ENCODE results near the gene RLBP1.
A peak's percentile ranks its signal among the peaks of the same experiment; 100 is the strongest.

Gene RLBP1

GRCh38 chr15:89175617-89176191 lies 45.7 kb downstream of the RLBP1 start:
- ChIA-PET CTCF (interaction anchor here (0.8 to 18.1 kb wide), 15 partner anchors 10 to 272 kb away, joined by 3 to 361 read pairs (median 4); partner anchors contain the start of gene ABHD2), POLR2A (no interaction called here)
- Histone ChIP-seq H3K27ac (ENCODE audit: insufficient read depth in 1 of 2, low read depth in 1 of 2, low read length in 2 of 2, poor library complexity in 1 of 2, severe bottlenecking in 2 of 2) (no peak overlapping the region), H3K4me1 (ENCODE audit: control extremely low read depth in 1 of 4, control insufficient read depth in 4 of 4, insufficient read depth in 4 of 4, low read length in 3 of 4) (peaks cover 0 to 6% (median 2%) of the 10 kb centered on the region in 4 experiments), H3K9me3 (ENCODE audit: control extremely low read depth in 1 of 5, control insufficient read depth in 4 of 5, insufficient read depth in 2 of 5, low read depth in 1 of 5, low read length in 4 of 5) (no peaks in the 10 kb centered on the region), H3K4me3 (ENCODE audit: control insufficient read depth in 1 of 7, extremely low read depth in 1 of 7, insufficient read depth in 4 of 7, low read depth in 2 of 7, low read length in 6 of 7) (no peak overlapping the region), H3K27me3 (replicated peaks in 2 of 5; ENCODE audit: control insufficient read depth in 4 of 5, insufficient read depth in 5 of 5, low read length in 4 of 5) (no peaks in the 10 kb centered on the region), H3K36me3 (ENCODE audit: control insufficient read depth in 4 of 4, insufficient read depth in 4 of 4, low read length in 3 of 4) (peaks cover 22 to 71% (median 56%) of the 10 kb centered on the region in 4 experiments)
- WGBS (ENCODE audit: insufficient coverage): 82% methylated on average over 12 of the region's 13 CpGs
- DNase-seq: peak in 2 of 3 donors; percentile 19 to 26

- Histone ChIP-seq H3K4me1 (ENCODE audit: control extremely low read depth in 1 of 4, control insufficient read depth in 4 of 4, insufficient read depth in 4 of 4, low read length in 3 of 4) (peaks cover 0 to 6% (median 2%) of the 10 kb centered on the region in 4 experiments), H3K27ac (ENCODE audit: insufficient read depth in 1 of 2, low read depth in 1 of 2, low read length in 2 of 2, poor library complexity in 1 of 2, severe bottlenecking in 2 of 2) (no peak overlapping the region), H3K36me3 (ENCODE audit: control insufficient read depth in 4 of 4, insufficient read depth in 4 of 4, low read length in 3 of 4) (peaks cover 20 to 63% (median 52%) of the 10 kb centered on the region in 4 experiments), H3K27me3 (replicated peaks in 2 of 5; ENCODE audit: control insufficient read depth in 4 of 5, insufficient read depth in 5 of 5, low read length in 4 of 5) (no peaks in the 10 kb centered on the region), H3K4me3 (ENCODE audit: control insufficient read depth in 1 of 7, extremely low read depth in 1 of 7, insufficient read depth in 4 of 7, low read depth in 2 of 7, low read length in 6 of 7) (no peak overlapping the region), H3K9me3 (ENCODE audit: control extremely low read depth in 1 of 5, control insufficient read depth in 4 of 5, insufficient read depth in 2 of 5, low read depth in 1 of 5, low read length in 4 of 5) (no peaks in the 10 kb centered on the region)
- WGBS (ENCODE audit: insufficient coverage): 96% methylated on average over 4 of the region's 5 CpGs
- CTCF ChIA-PET: interaction anchor here (0.8 to 18.1 kb wide), 11 partner anchors 8 to 271 kb away, joined by 3 to 361 read pairs (median 3); partner anchors contain the start of gene ABHD2
- POLR2A ChIA-PET: no interaction called here
- no peak for DNase-seq
These were observed 46.9 kb downstream of the RLBP1 start for GRCh38 chr15:89174476-89174875.

GRCh38 chr15:89172921-89173320 lies 48.5 kb downstream of the RLBP1 start:
- H3K27ac ChIP-seq (ENCODE audit: insufficient read depth in 1 of 2, low read depth in 1 of 2, low read length in 2 of 2, poor library complexity in 1 of 2, severe bottlenecking in 2 of 2): no peak overlapping the region
- ChIA-PET POLR2A (no interaction called here), CTCF (interaction anchor here (0.6 to 18.1 kb wide), 13 partner anchors 10 to 139 kb away, joined by 3 to 361 read pairs (median 9); partner anchors contain the start of gene ABHD2)
- H3K27me3 ChIP-seq (replicated peaks in 2 of 5; ENCODE audit: control insufficient read depth in 4 of 5, insufficient read depth in 5 of 5, low read length in 4 of 5): no peaks in the 10 kb centered on the region
- 100% methylated on average over 1 of the region's 2 CpGs for WGBS (ENCODE audit: insufficient coverage)
- H3K9me3 ChIP-seq (ENCODE audit: control extremely low read depth in 1 of 5, control insufficient read depth in 4 of 5, insufficient read depth in 2 of 5, low read depth in 1 of 5, low read length in 4 of 5): no peaks in the 10 kb centered on the region
- H3K4me1 ChIP-seq (ENCODE audit: control extremely low read depth in 1 of 4, control insufficient read depth in 4 of 4, insufficient read depth in 4 of 4, low read length in 3 of 4): peaks cover 2 to 16% (median 10%) of the 10 kb centered on the region in 4 experiments
- peaks cover 16 to 48% (median 43%) of the 10 kb centered on the region in 4 experiments for H3K36me3 ChIP-seq (ENCODE audit: control insufficient read depth in 4 of 4, insufficient read depth in 4 of 4, low read length in 3 of 4)
- DNase-seq: no peak
- H3K4me3 ChIP-seq (ENCODE audit: control insufficient read depth in 1 of 7, extremely low read depth in 1 of 7, insufficient read depth in 4 of 7, low read depth in 2 of 7, low read length in 6 of 7): no peak overlapping the region

DNA sequence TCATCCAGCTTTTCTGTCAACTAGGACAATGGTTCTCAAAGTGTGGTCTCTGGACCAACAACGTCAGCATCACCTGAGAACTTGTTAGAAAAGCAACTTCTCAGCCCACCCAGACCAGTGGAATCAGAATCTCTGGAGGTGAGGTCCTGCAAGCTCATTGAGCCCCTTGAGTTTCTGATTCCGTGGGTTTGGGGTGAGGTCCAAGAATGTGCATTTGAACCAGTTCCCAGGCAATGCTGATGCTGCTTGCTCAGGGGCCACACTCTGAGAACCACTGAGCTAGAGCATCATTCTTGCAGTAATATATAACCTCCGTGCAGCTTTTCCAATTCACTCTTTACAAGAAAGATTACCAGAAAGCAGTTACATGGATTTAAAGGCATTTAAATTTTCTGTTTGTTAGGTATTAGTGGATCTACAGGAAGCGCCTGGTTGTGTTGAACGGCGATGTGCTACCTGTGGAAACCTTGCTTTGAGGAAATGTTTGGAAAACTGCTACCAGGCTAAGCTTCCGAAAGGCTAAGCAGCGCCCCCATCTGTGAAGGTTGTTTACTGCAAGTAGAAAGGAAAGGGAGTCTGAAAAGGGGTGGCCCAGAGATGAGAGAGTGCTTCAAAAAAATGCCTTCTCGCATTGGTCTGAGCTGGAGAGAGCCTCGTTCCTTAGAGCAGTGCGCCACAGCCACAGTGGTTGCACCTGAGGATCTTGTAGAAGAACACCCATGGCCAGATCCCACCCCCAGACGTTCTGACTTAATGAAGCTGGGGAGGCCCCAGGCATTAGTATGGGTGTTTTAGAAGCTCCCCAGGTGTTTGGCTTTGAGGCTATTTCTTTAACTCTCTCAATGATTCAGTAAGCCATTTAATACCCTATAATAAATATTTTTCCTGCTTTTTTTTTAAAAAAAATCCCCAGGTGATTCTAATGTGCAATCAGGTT lies 50.0 kb downstream of the RLBP1 start:
- Histone ChIP-seq H3K27ac (ENCODE audit: insufficient read depth in 1 of 2, low read depth in 1 of 2, low read length in 2 of 2, poor library complexity in 1 of 2, severe bottlenecking in 2 of 2) (no peak overlapping the region), H3K9me3 (ENCODE audit: control extremely low read depth in 1 of 5, control insufficient read depth in 4 of 5, insufficient read depth in 2 of 5, low read depth in 1 of 5, low read length in 4 of 5) (no peaks in the 10 kb centered on the region), H3K36me3 (ENCODE audit: control insufficient read depth in 4 of 4, insufficient read depth in 4 of 4, low read length in 3 of 4) (peaks cover 7 to 34% (median 29%) of the 10 kb centered on the region in 4 experiments), H3K4me3 (ENCODE audit: control insufficient read depth in 1 of 7, extremely low read depth in 1 of 7, insufficient read depth in 4 of 7, low read depth in 2 of 7, low read length in 6 of 7) (no peak overlapping the region), H3K4me1 (ENCODE audit: control extremely low read depth in 1 of 4, control insufficient read depth in 4 of 4, insufficient read depth in 4 of 4, low read length in 3 of 4) (peaks cover 15 to 31% (median 25%) of the 10 kb centered on the region in 4 experiments), H3K27me3 (replicated peaks in 2 of 5; ENCODE audit: control insufficient read depth in 4 of 5, insufficient read depth in 5 of 5, low read length in 4 of 5) (no peaks in the 10 kb centered on the region)
- peak; percentile 33 to 56 (median 53) for DNase-seq
- WGBS (ENCODE audit: insufficient coverage): 68% methylated on average over 11 of the region's 12 CpGs
- ChIA-PET POLR2A (interaction anchor here (0.6 kb wide), 2 partner anchors 33 to 36 kb away, joined by 3 to 6 read pairs; no protein-coding TSS in a partner anchor), CTCF (interaction anchor here (0.7 to 18.1 kb wide), 32 partner anchors 9 to 279 kb away, joined by 3 to 361 read pairs (median 5); partner anchors contain the start of gene ABHD2)

GRCh38 chr15:89170364-89170763 lies 51.0 kb downstream of the RLBP1 start:
- Histone ChIP-seq H3K9me3 (ENCODE audit: control extremely low read depth in 1 of 5, control insufficient read depth in 4 of 5, insufficient read depth in 2 of 5, low read depth in 1 of 5, low read length in 4 of 5) (no peaks in the 10 kb centered on the region), H3K27ac (ENCODE audit: insufficient read depth in 1 of 2, low read depth in 1 of 2, low read length in 2 of 2, poor library complexity in 1 of 2, severe bottlenecking in 2 of 2) (no peak overlapping the region), H3K27me3 (replicated peaks in 2 of 5; ENCODE audit: control insufficient read depth in 4 of 5, insufficient read depth in 5 of 5, low read length in 4 of 5) (no peaks in the 10 kb centered on the region), H3K4me3 (ENCODE audit: control insufficient read depth in 1 of 7, extremely low read depth in 1 of 7, insufficient read depth in 4 of 7, low read depth in 2 of 7, low read length in 6 of 7) (no peak overlapping the region), H3K4me1 (ENCODE audit: control extremely low read depth in 1 of 4, control insufficient read depth in 4 of 4, insufficient read depth in 4 of 4, low read length in 3 of 4) (peaks cover 17 to 29% (median 25%) of the 10 kb centered on the region in 4 experiments), H3K36me3 (ENCODE audit: control insufficient read depth in 4 of 4, insufficient read depth in 4 of 4, low read length in 3 of 4) (peaks cover 3 to 25% (median 23%) of the 10 kb centered on the region in 4 experiments)
- no CpG with 5 or more reads among the region's 3 CpGs for WGBS (ENCODE audit: insufficient coverage)
- ChIA-PET CTCF (interaction anchor here (1.1 to 18.1 kb wide), 13 partner anchors 11 to 148 kb away, joined by 4 to 361 read pairs (median 10); partner anchors contain the start of gene ABHD2), POLR2A (no interaction called here)
- no peak for DNase-seq

- Histone ChIP-seq H3K27me3 (replicated peaks in 2 of 5; ENCODE audit: control insufficient read depth in 4 of 5, insufficient read depth in 5 of 5, low read length in 4 of 5) (no peaks in the 10 kb centered on the region), H3K9me3 (ENCODE audit: control extremely low read depth in 1 of 5, control insufficient read depth in 4 of 5, insufficient read depth in 2 of 5, low read depth in 1 of 5, low read length in 4 of 5) (no peaks in the 10 kb centered on the region), H3K27ac (ENCODE audit: insufficient read depth in 1 of 2, low read depth in 1 of 2, low read length in 2 of 2, poor library complexity in 1 of 2, severe bottlenecking in 2 of 2) (peak overlapping the region; percentile 64 to 83), H3K4me1 (ENCODE audit: control extremely low read depth in 1 of 4, control insufficient read depth in 4 of 4, insufficient read depth in 4 of 4, low read length in 3 of 4) (peaks cover 17 to 29% (median 25%) of the 10 kb centered on the region in 4 experiments), H3K4me3 (ENCODE audit: control insufficient read depth in 1 of 7, extremely low read depth in 1 of 7, insufficient read depth in 4 of 7, low read depth in 2 of 7, low read length in 6 of 7) (peak overlapping the region in 1 of 7 experiments; percentile 26), H3K36me3 (ENCODE audit: control insufficient read depth in 4 of 4, insufficient read depth in 4 of 4, low read length in 3 of 4) (peaks cover 6 to 27% (median 25%) of the 10 kb centered on the region in 4 experiments)
- POLR2A ChIA-PET: no interaction called here
- CTCF ChIA-PET: interaction anchor here (0.7 to 18.1 kb wide), 15 partner anchors 8 to 110 kb away, joined by 3 to 361 read pairs (median 5); no protein-coding TSS in a partner anchor
- no peak for DNase-seq
These were observed 53.0 kb downstream of the RLBP1 start for GRCh38 chr15:89168316-89168833.

Measured in common myeloid progenitor, CD34-positive (primary cell).